Lower lobe of right lung (tissue), 2 donors: ENCODE measurements around the gene ANKRD44. TPM values are rescaled to one million over a fixed set of nuclear protein-coding genes. Genes with fewer than 3 reads are reported as not detected.
A peak's percentile ranks its signal among the peaks of the same experiment; 100 is the strongest.

Source experiments
- ATAC-seq, 2 donors: fragments of 200-7000 bp; cut with Tn5 transposase; one replicate each; pipeline ENCODE4 v1.9.1; 2020 to 2022; ENCODE audit warnings: mild to moderate bottlenecking in 2 of 2, moderate library complexity in 2 of 2
- DNase-seq: peaks from one replicate; pipeline ENCODE4 v3.0.0-alpha.2; 2020
- H3K27ac ChIP-seq: fragments of 200-600 bp; one replicate; pipeline ENCODE4 v1.8.0; 2022
- H3K27me3 ChIP-seq: fragments of 200-600 bp; one replicate; pipeline ENCODE4 v1.8.0; 2022; ENCODE audit warnings: low read depth
- H3K36me3 ChIP-seq: fragments of 200-600 bp; one replicate; pipeline ENCODE4 v1.8.0; 2022; ENCODE audit warnings: mild to moderate bottlenecking
- H3K4me1 ChIP-seq: fragments of 200-600 bp; one replicate; pipeline ENCODE4 v1.8.0; 2022
- H3K4me3 ChIP-seq: fragments of 200-600 bp; one replicate; pipeline ENCODE4 v1.8.0; 2022; ENCODE audit warnings: mild to moderate bottlenecking
- H3K9me3 ChIP-seq: fragments of 200-600 bp; one replicate; pipeline ENCODE4 v1.8.0; 2022
- intact Hi-C: fragments of 100-400 bp; cut with DNase I; formaldehyde crosslinking; loops from one replicate; pipeline ENCODE4 v1.11.0; 2022
- total RNA-seq: library from RNA; stranded (reverse); fragmentation: NEBNext Ultra II Directional; extraction: Animal tissue kit (Norgen Biotek cat#: 25700); gene quantifications from one replicate; pipeline ENCODE4 v1.2.1, GENCODE V29; 2021
- TF ChIP-seq, protein P1 (sequence below): fragments of 200-600 bp; IDR thresholded peaks from one replicate; pipeline ENCODE4 v1.8.0; 2022; ENCODE audit warnings: antibody characterized with exemption, mild to moderate bottlenecking
- donor health status: DM: no; HTN: yes; CAD: no; lungs with severe emphysema.

The ANKRD44 gene
- total RNA-seq, 1 donor from 2014 or later = 58.7 TPM

DNA sequence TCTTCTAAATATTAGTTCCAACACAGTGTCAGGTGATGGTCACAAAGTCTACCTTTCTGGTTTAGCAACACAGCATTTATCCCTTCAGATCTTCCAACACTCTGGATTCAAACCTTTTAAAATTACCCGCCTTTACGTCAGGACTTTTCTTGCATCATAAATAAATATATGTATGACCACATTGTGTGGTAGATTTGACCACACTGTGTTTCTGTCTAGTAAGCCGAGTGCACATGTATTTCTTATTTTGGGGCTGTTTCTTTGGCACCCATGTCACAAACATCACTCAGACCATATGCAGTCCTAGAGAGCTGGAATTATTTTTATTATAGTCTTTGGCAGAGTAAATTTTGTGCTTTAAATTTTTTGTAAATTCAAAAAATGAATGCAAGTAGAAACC lies 172.1 kb downstream of the ANKRD44 start:
- H3K4me3 ChIP-seq = no peak overlapping the region
- H3K27ac ChIP-seq = no peak overlapping the region
- ATAC-seq (no peak), DNase-seq (no peak)
- intact Hi-C loops = no loop called here
- TF ChIP-seq, protein P1, sequence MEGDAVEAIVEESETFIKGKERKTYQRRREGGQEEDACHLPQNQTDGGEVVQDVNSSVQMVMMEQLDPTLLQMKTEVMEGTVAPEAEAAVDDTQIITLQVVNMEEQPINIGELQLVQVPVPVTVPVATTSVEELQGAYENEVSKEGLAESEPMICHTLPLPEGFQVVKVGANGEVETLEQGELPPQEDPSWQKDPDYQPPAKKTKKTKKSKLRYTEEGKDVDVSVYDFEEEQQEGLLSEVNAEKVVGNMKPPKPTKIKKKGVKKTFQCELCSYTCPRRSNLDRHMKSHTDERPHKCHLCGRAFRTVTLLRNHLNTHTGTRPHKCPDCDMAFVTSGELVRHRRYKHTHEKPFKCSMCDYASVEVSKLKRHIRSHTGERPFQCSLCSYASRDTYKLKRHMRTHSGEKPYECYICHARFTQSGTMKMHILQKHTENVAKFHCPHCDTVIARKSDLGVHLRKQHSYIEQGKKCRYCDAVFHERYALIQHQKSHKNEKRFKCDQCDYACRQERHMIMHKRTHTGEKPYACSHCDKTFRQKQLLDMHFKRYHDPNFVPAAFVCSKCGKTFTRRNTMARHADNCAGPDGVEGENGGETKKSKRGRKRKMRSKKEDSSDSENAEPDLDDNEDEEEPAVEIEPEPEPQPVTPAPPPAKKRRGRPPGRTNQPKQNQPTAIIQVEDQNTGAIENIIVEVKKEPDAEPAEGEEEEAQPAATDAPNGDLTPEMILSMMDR = no peak
- no peaks in the 10 kb centered on the region for H3K9me3 ChIP-seq
- no peaks in the 10 kb centered on the region for H3K36me3 ChIP-seq
- H3K4me1 ChIP-seq = peaks cover 32% of the 10 kb centered on the region
- no peaks in the 10 kb centered on the region for H3K27me3 ChIP-seq

GRCh38 chr2:197137826-197138477 lies 172.6 kb downstream of the ANKRD44 start:
- no peak overlapping the region for H3K27ac ChIP-seq
- no peak overlapping the region for H3K4me3 ChIP-seq
- DNase-seq = no peak
- intact Hi-C loops = no loop called here
- TF ChIP-seq, protein P1 = no peak
- H3K27me3 ChIP-seq = no peaks in the 10 kb centered on the region
- peaks cover 32% of the 10 kb centered on the region for H3K4me1 ChIP-seq
- ATAC-seq = peak in 1 of 2 donors; percentile 39
- H3K36me3 ChIP-seq = no peaks in the 10 kb centered on the region
- no peaks in the 10 kb centered on the region for H3K9me3 ChIP-seq

DNA sequence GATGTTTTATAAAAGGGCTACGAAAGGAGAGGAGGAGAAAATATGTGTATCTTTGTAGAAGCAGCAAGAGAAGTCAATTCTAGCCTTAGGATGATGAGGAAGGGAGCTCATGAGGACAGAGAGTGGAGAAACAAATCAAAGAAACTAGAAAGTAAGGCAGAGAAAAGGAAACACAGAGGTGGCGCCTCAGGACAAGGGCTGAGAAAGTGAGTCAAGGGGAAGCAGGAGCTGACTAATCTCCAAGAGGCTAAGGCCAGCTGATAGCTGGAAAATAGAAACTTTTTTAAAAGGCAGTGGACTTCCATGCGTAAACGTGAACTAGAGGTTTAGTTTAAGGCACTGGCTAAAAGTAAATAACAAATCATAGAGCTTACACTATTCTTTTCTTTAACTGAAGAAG lies 173.3 kb downstream of the ANKRD44 start:
- no peaks in the 10 kb centered on the region for H3K9me3 ChIP-seq
- intact Hi-C loops = no loop called here
- H3K4me3 ChIP-seq = no peak overlapping the region
- TF ChIP-seq, protein P1 = no peak
- DNase-seq = no peak
- no peak for ATAC-seq
- no peaks in the 10 kb centered on the region for H3K36me3 ChIP-seq
- no peak overlapping the region for H3K27ac ChIP-seq
- H3K4me1 ChIP-seq = peaks cover 31% of the 10 kb centered on the region
- no peaks in the 10 kb centered on the region for H3K27me3 ChIP-seq

GRCh38 chr2:197136452-197136851 lies 174.1 kb downstream of the ANKRD44 start:
- H3K27me3 ChIP-seq = no peaks in the 10 kb centered on the region
- ATAC-seq = no peak
- intact Hi-C loops = no loop called here
- DNase-seq = no peak
- H3K4me3 ChIP-seq = no peak overlapping the region
- TF ChIP-seq, protein P1 = no peak
- H3K36me3 ChIP-seq = no peaks in the 10 kb centered on the region
- H3K27ac ChIP-seq = no peak overlapping the region
- no peaks in the 10 kb centered on the region for H3K9me3 ChIP-seq
- H3K4me1 ChIP-seq = peaks cover 24% of the 10 kb centered on the region

DNA sequence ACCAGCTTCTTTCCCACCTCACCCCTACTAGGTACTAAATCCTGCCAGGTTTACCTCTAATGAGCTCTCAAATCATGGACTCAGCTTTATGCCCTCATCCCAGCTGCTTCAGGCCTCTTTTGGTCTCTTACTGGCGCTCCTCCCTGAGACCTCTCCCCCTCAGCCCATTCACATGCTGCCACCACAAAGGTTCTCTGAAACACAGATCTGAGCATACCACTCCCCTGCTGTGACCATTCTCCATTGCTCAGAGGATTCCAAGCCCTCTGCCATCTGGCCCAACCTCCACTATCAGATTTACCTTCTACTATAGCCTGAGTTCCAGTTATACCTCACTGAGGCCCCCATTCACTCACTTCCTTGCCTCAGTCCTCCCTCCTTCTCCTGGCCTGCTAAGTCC lies 174.8 kb downstream of the ANKRD44 start:
- no peaks in the 10 kb centered on the region for H3K27me3 ChIP-seq
- intact Hi-C loops = no loop called here
- ATAC-seq (no peak), DNase-seq (no peak)
- H3K4me3 ChIP-seq = no peak overlapping the region
- no peaks in the 10 kb centered on the region for H3K9me3 ChIP-seq
- TF ChIP-seq, protein P1 = no peak
- H3K4me1 ChIP-seq = peaks cover 17% of the 10 kb centered on the region
- H3K36me3 ChIP-seq = no peaks in the 10 kb centered on the region
- no peak overlapping the region for H3K27ac ChIP-seq
